ENCODE results near the gene C4BPB. TPM values are rescaled to one million over a fixed set of nuclear protein-coding genes. Genes with fewer than 3 reads are reported as not detected.

C4BPB gene
- total and polyA plus RNA-seq, 7 experiments from 2014 or later: 0.45 to 4.9 (median 1.3) TPM

DNA sequence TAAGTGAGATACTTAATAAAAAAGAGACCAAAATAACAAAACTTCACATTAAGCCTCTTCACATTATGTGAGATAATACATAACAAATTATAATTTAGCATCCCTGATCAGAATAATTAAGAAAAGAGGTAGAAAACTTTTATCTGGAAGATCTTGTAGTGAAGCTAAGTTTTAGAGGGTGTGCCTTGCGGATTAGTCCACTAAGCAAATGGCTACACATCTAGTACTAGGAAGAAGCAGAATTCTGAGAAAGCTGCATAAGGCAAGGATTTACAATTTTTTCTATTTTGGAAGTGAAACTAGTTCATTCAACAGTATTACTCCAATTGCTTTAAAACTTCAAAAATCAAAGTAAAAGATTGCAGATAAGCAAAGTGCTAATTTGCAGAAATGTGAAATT lies 41.2 kb upstream of the C4BPB start:
- no peaks in the 10 kb centered on the region for H3K27me3 ChIP-seq (ENCODE audit: control insufficient read depth in 2 of 2, insufficient read depth in 2 of 2, low read length in 2 of 2)
- DNase-seq (no peak), ATAC-seq (no peak)
- H3K36me3 ChIP-seq (ENCODE audit: control insufficient read depth in 2 of 3, insufficient read depth in 3 of 3, low read length in 3 of 3): peaks cover 0 to 31% (median 10%) of the 10 kb centered on the region in 3 experiments
- Mint-ChIP-seq H3K27ac (no peak overlapping the region), H3K27me3 (no peaks in the 10 kb centered on the region), H3K9me3 (no peaks in the 10 kb centered on the region), H3K36me3 (peaks cover 3 to 35% (median 15%) of the 10 kb centered on the region in 5 donors), H3K4me1 (peaks cover 34 to 89% (median 79%) of the 10 kb centered on the region in 7 donors), H3K4me3 (peak overlapping the region in 4 of 10 donors; percentile 19 to 42 (median 38))
- no peak overlapping the region for H3K4me3 ChIP-seq (ENCODE audit: low read length)
- no peaks in the 10 kb centered on the region for H3K9me3 ChIP-seq (ENCODE audit: control insufficient read depth in 2 of 3, low read length in 3 of 3)
- ChIA-PET POLR2A (interaction anchor here (0.9 to 1.0 kb wide), 2 partner anchors 25 to 33 kb away, joined by 3 to 4 read pairs; no protein-coding TSS in a partner anchor), CTCF (interaction anchor here (1.2 to 4.2 kb wide), 4 partner anchors 31 to 358 kb away, joined by 3 to 19 read pairs (median 6); no protein-coding TSS in a partner anchor)
- no peak overlapping the region for H3K27ac ChIP-seq (ENCODE audit: low read depth, low read length)
- peaks cover 11 to 21% of the 10 kb centered on the region in 2 donors for H3K4me1 ChIP-seq (ENCODE audit: control insufficient read depth in 2 of 2, insufficient read depth in 2 of 2, low read length in 2 of 2)
- intact Hi-C loops (cut with micrococcal nuclease): no loop called here

DNA sequence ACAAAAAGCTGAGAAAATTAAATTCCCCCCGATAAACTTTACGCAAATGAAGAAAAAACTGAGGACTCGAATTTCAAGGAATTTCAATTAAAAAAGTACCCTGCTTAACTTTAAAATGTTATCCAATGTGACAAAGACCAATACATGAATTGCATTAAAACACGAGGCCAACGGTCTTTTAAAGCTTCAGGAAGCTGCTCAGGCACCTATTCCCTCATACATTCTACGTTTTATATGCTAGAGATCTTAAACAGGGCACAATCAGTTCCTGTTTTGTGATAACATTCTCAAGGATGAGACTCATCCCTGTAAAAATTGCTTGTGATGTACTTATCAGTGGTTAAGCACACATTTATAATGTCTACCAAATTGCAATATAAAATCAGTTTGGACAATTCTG lies 40.6 kb upstream of the C4BPB start:
- DNase-seq (no peak), ATAC-seq (no peak)
- Mint-ChIP-seq H3K27me3 (peaks cover 0 to under 1% (median 0%) of the 10 kb centered on the region in 5 donors), H3K4me1 (peaks cover 32 to 89% (median 79%) of the 10 kb centered on the region in 7 donors), H3K9me3 (peaks cover 0 to 2% (median 0%) of the 10 kb centered on the region in 11 donors), H3K36me3 (peaks cover 3 to 35% (median 14%) of the 10 kb centered on the region in 5 donors), H3K27ac (peak overlapping the region in 1 of 9 donors; percentile 51), H3K4me3 (peak overlapping the region in 2 of 10 donors; percentile 27 to 38)
- no peak overlapping the region for H3K27ac ChIP-seq (ENCODE audit: low read depth, low read length)
- no peaks in the 10 kb centered on the region for H3K9me3 ChIP-seq (ENCODE audit: control insufficient read depth in 2 of 3, low read length in 3 of 3)
- H3K4me3 ChIP-seq (ENCODE audit: low read length): no peak overlapping the region
- POLR2A ChIA-PET: no interaction called here
- H3K36me3 ChIP-seq (ENCODE audit: control insufficient read depth in 2 of 3, insufficient read depth in 3 of 3, low read length in 3 of 3): peaks cover 0 to 31% (median 10%) of the 10 kb centered on the region in 3 experiments
- intact Hi-C loops (cut with micrococcal nuclease): no loop called here
- CTCF ChIA-PET: interaction anchor here (1.4 to 4.2 kb wide), 4 partner anchors 30 to 357 kb away, joined by 3 to 19 read pairs (median 8); no protein-coding TSS in a partner anchor
- H3K27me3 ChIP-seq (ENCODE audit: control insufficient read depth in 2 of 2, insufficient read depth in 2 of 2, low read length in 2 of 2): no peaks in the 10 kb centered on the region
- peaks cover 11 to 21% of the 10 kb centered on the region in 2 donors for H3K4me1 ChIP-seq (ENCODE audit: control insufficient read depth in 2 of 2, insufficient read depth in 2 of 2, low read length in 2 of 2)

DNA sequence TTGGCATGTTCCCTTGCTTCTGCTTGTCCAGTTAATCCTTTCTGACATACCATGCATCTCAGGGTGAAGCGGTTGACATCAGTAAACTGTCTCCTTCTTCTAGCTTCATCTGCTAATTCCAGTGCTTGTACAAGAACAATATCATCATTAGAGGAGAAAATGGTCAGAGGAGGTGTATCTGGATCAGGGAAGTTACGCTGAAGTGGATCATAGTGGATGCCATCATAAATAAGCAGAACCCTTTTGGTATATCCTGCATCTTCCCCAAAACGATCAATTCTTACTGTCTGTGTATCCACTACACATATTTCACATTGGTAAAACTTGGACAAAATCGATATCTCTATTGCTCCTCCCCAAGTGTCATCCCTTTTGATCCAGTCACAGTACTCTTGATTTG lies 39.6 kb upstream of the C4BPB start:
- H3K9me3 Mint-ChIP-seq: peaks cover 0 to 2% (median 0%) of the 10 kb centered on the region in 11 donors
- H3K4me3 Mint-ChIP-seq: peak overlapping the region in 5 of 10 donors; percentile 13 to 99 (median 95)
- DNase-seq (no peak), ATAC-seq (no peak)
- H3K4me3 ChIP-seq (ENCODE audit: low read length): no peak overlapping the region
- peaks cover 0 to 7% (median 0%) of the 10 kb centered on the region in 5 donors for H3K27me3 Mint-ChIP-seq
- intact Hi-C loops (cut with micrococcal nuclease): no loop called here
- H3K4me1 Mint-ChIP-seq: peaks cover 34 to 85% (median 75%) of the 10 kb centered on the region in 7 donors
- H3K27me3 ChIP-seq (ENCODE audit: control insufficient read depth in 2 of 2, insufficient read depth in 2 of 2, low read length in 2 of 2): no peaks in the 10 kb centered on the region
- H3K9me3 ChIP-seq (ENCODE audit: control insufficient read depth in 2 of 3, low read length in 3 of 3): no peaks in the 10 kb centered on the region
- H3K36me3 Mint-ChIP-seq: peaks cover 3 to 31% (median 14%) of the 10 kb centered on the region in 5 donors
- peaks cover 0 to 31% (median 10%) of the 10 kb centered on the region in 3 experiments for H3K36me3 ChIP-seq (ENCODE audit: control insufficient read depth in 2 of 3, insufficient read depth in 3 of 3, low read length in 3 of 3)
- H3K27ac Mint-ChIP-seq: peak overlapping the region in 5 of 9 donors; percentile 65 to 98 (median 93)
- no peak overlapping the region for H3K27ac ChIP-seq (ENCODE audit: low read depth, low read length)
- H3K4me1 ChIP-seq (ENCODE audit: control insufficient read depth in 2 of 2, insufficient read depth in 2 of 2, low read length in 2 of 2): peaks cover 11 to 25% of the 10 kb centered on the region in 2 donors
- ChIA-PET POLR2A (interaction anchor here (0.6 to 1.2 kb wide), 3 partner anchors 13 to 272 kb away, joined by 3 read pairs; partner anchors contain the start of gene CD55), CTCF (interaction anchor here (0.6 to 4.2 kb wide), 11 partner anchors 11 to 450 kb away, joined by 3 to 19 read pairs (median 5); no protein-coding TSS in a partner anchor)

DNA sequence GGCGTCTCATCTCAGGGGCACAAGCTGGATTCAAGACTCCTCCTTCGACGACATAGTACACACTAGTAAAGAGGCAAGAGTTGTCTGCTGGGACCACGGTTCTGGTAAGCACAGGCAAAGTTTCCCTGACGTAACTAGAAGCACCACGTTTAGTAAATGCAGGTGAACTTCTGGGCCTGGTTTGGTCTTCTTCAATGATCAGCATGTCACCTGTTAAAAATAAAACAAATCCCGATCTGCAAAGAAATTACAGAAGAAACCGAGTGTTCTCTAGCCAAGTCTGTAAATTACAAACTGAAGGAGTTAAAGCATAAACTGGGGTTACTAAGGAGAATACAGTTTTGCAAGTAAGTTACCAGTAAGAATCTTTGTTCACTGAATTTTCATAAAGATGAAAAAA lies 39.1 kb upstream of the C4BPB start:
- CTCF ChIA-PET: interaction anchor here (0.9 to 4.2 kb wide), 15 partner anchors 11 to 486 kb away, joined by 3 to 19 read pairs (median 4); no protein-coding TSS in a partner anchor
- intact Hi-C loops (cut with micrococcal nuclease): no loop called here
- H3K4me3 Mint-ChIP-seq: peak overlapping the region; percentile 53 to 100 (median 98)
- Histone ChIP-seq H3K9me3 (ENCODE audit: control insufficient read depth in 2 of 3, low read length in 3 of 3) (no peaks in the 10 kb centered on the region), H3K27me3 (ENCODE audit: control insufficient read depth in 2 of 2, insufficient read depth in 2 of 2, low read length in 2 of 2) (no peaks in the 10 kb centered on the region), H3K27ac (ENCODE audit: low read depth, low read length) (no peak overlapping the region), H3K36me3 (ENCODE audit: control insufficient read depth in 2 of 3, insufficient read depth in 3 of 3, low read length in 3 of 3) (peaks cover 0 to 31% (median 10%) of the 10 kb centered on the region in 3 experiments), H3K4me1 (ENCODE audit: control insufficient read depth in 2 of 2, insufficient read depth in 2 of 2, low read length in 2 of 2) (peaks cover 11 to 25% of the 10 kb centered on the region in 2 donors), H3K4me3 (ENCODE audit: low read length) (no peak overlapping the region)
- ATAC-seq (no peak), DNase-seq (no peak)
- peaks cover 37 to 85% (median 75%) of the 10 kb centered on the region in 7 donors for H3K4me1 Mint-ChIP-seq
- H3K36me3 Mint-ChIP-seq: peaks cover 3 to 31% (median 14%) of the 10 kb centered on the region in 5 donors
- H3K27me3 Mint-ChIP-seq: peaks cover 0 to 9% (median 0%) of the 10 kb centered on the region in 5 donors
- POLR2A ChIA-PET: interaction anchor here (0.7 to 1.6 kb wide), 6 partner anchors 20 to 1822 kb away, joined by 3 to 6 read pairs (median 3); partner anchors contain the start of gene CD55
- H3K9me3 Mint-ChIP-seq: peaks cover 0 to 2% (median 0%) of the 10 kb centered on the region in 11 donors
- H3K27ac Mint-ChIP-seq: peak overlapping the region in 8 of 9 donors; percentile 59 to 98 (median 94)

DNA sequence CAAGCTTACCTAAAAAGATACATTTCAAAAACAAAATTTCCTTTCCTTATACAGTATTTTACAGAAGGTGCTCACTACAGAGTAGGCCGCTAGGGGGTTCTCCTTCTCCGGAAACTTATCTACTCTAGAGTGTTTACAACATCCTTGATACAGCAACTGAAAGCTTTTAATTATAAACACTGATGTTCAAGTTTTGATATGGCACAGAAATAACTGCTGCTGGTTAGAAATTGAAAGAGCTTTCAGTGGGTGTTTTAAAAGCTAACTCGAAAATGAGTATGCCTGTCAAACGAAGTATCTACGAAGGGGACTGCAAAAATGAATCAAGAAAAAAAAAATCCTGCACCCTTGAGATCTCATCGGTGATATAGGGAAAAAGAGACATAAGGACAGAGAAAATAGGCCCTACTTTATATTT lies 38.7 kb upstream of the C4BPB start:
- Histone ChIP-seq H3K4me1 (ENCODE audit: control insufficient read depth in 2 of 2, insufficient read depth in 2 of 2, low read length in 2 of 2) (peaks cover 11 to 25% of the 10 kb centered on the region in 2 donors), H3K27ac (ENCODE audit: low read depth, low read length) (peak overlapping the region; percentile 79), H3K4me3 (ENCODE audit: low read length) (peak overlapping the region; percentile 83), H3K27me3 (ENCODE audit: control insufficient read depth in 2 of 2, insufficient read depth in 2 of 2, low read length in 2 of 2) (no peaks in the 10 kb centered on the region), H3K36me3 (ENCODE audit: control insufficient read depth in 2 of 3, insufficient read depth in 3 of 3, low read length in 3 of 3) (peaks cover 0 to 31% (median 10%) of the 10 kb centered on the region in 3 experiments), H3K9me3 (ENCODE audit: control insufficient read depth in 2 of 3, low read length in 3 of 3) (no peaks in the 10 kb centered on the region)
- POLR2A ChIA-PET: interaction anchor here (0.7 to 1.6 kb wide), 6 partner anchors 19 to 1823 kb away, joined by 3 to 6 read pairs (median 3); partner anchors contain the start of gene CD55
- CTCF ChIA-PET: interaction anchor here (0.7 to 4.2 kb wide), 16 partner anchors 10 to 487 kb away, joined by 3 to 19 read pairs (median 4); no protein-coding TSS in a partner anchor
- intact Hi-C loops (cut with micrococcal nuclease): loop anchor here (1.0 to 5.0 kb wide), 9 partner anchors 27 to 822 kb away; partner anchors contain the start of genes FCMR (in 2 of the 2) and CD55 (in 1 of the 2)
- Mint-ChIP-seq H3K27ac (peak overlapping the region; percentile 89 to 98 (median 95)), H3K36me3 (peaks cover 3 to 26% (median 12%) of the 10 kb centered on the region in 5 donors), H3K27me3 (peaks cover 0 to 9% (median 0%) of the 10 kb centered on the region in 5 donors), H3K4me3 (peak overlapping the region; percentile 95 to 100 (median 98)), H3K9me3 (peaks cover 0 to 2% (median 0%) of the 10 kb centered on the region in 11 donors), H3K4me1 (peaks cover 35 to 85% (median 73%) of the 10 kb centered on the region in 7 donors)
- DNase-seq (peak in 7 of 9 donors; percentile 51 to 73 (median 61)), ATAC-seq (peak; percentile 58)

DNA sequence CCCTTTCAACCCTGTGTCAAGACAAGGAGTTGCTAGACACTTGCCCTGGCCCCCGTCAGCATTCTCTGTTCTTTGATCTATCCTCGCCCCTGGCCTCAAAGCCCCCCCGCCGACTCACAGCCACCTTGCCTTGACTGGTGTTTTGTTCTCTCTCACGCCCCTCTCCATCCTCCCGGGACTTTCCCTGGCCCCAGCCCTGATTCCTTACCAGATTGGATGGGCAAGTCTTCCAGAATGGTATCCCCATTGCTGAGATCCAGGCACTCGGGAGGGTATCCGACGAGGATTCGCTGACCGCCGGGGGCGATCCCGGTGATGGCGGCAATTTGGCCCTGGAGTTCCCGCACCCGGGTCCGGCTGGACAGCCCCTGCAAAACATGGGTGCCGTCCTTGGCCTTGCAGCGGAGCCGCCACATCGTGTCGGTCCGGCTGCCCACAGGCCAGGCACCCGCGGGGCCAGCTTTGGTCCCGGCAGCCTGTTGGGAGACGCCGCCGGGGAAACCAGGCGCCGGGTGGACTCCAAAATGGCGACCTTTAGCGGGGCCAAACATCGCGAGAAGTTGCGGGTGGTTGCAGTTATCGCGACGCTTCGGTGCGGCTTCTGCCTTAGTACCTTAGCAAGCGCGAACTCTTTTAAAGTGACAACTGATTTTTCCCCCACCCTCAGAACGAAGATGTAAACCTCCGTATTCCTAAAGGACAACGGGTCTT lies 38.0 kb upstream of the C4BPB start:
- Mint-ChIP-seq H3K4me1 (peaks cover 33 to 80% (median 68%) of the 10 kb centered on the region in 7 donors), H3K4me3 (peak overlapping the region; percentile 95 to 100 (median 98)), H3K27me3 (peaks cover 0 to 9% (median 0%) of the 10 kb centered on the region in 5 donors), H3K27ac (peak overlapping the region; percentile 89 to 98 (median 95)), H3K36me3 (peaks cover 3 to 21% (median 9%) of the 10 kb centered on the region in 5 donors), H3K9me3 (peaks cover 0 to 2% (median 0%) of the 10 kb centered on the region in 11 donors)
- ATAC-seq (peak; percentile 54), DNase-seq (peak; percentile 79 to 91 (median 85))
- Histone ChIP-seq H3K27ac (ENCODE audit: low read depth, low read length) (peak overlapping the region; percentile 79), H3K27me3 (ENCODE audit: control insufficient read depth in 2 of 2, insufficient read depth in 2 of 2, low read length in 2 of 2) (no peaks in the 10 kb centered on the region), H3K4me1 (ENCODE audit: control insufficient read depth in 2 of 2, insufficient read depth in 2 of 2, low read length in 2 of 2) (peaks cover 11 to 25% of the 10 kb centered on the region in 2 donors), H3K9me3 (ENCODE audit: control insufficient read depth in 2 of 3, low read length in 3 of 3) (no peaks in the 10 kb centered on the region), H3K36me3 (ENCODE audit: control insufficient read depth in 2 of 3, insufficient read depth in 3 of 3, low read length in 3 of 3) (peaks cover 0 to 31% (median 10%) of the 10 kb centered on the region in 3 experiments), H3K4me3 (ENCODE audit: low read length) (peak overlapping the region; percentile 83)
- intact Hi-C loops (cut with micrococcal nuclease): loop anchor here (1.0 to 5.0 kb wide), 9 partner anchors 27 to 822 kb away; partner anchors contain the start of genes CD55 (in 2 of the 2) and FCMR (in 2 of the 2)
- ChIA-PET POLR2A (interaction anchor here (0.7 to 1.6 kb wide), 3 partner anchors 19 to 1824 kb away, joined by 3 to 5 read pairs (median 3); no protein-coding TSS in a partner anchor), CTCF (interaction anchor here (0.7 to 4.2 kb wide), 15 partner anchors 12 to 488 kb away, joined by 3 to 19 read pairs (median 4); no protein-coding TSS in a partner anchor)

Data from naive thymus-derived CD4-positive, alpha-beta T cell (primary cell).